HEK293 (cell line): ENCODE data around the gene PSAT1.

Experiments used
- BCL11B ChIP-seq: fragments of 450-650 bp; formaldehyde crosslinking; IDR thresholded peaks from 2 replicates; pipeline ENCODE4 v1.5.1; 2016; ENCODE audit warnings: low read depth, missing biosample characterization, missing genetic modification characterization
- HOXD13 ChIP-seq: sonication (generic); formaldehyde crosslinking; IDR thresholded peaks from 2 replicates; pipeline ENCODE4 v1.8.0; 2022; ENCODE audit warnings: missing genetic modification reagents, borderline replicate concordance
- KLF16 ChIP-seq: fragments of 450-650 bp; formaldehyde crosslinking; IDR thresholded peaks from 2 replicates; pipeline ENCODE4 v1.5.1; 2017; ENCODE audit warnings: missing biosample characterization, missing genetic modification characterization
- KLF7 ChIP-seq: fragments of 450-650 bp; formaldehyde crosslinking; IDR thresholded peaks from 2 replicates; pipeline ENCODE4 v1.5.1; 2016; ENCODE audit warnings: missing biosample characterization, missing genetic modification characterization, borderline replicate concordance
- KLF8 ChIP-seq: fragments of 450-650 bp; formaldehyde crosslinking; IDR thresholded peaks from 2 replicates; pipeline ENCODE4 v1.5.1; 2016; ENCODE audit warnings: missing biosample characterization, missing genetic modification characterization
- SCRT2 ChIP-seq: fragments of 450-650 bp; formaldehyde crosslinking; IDR thresholded peaks from 2 replicates; pipeline ENCODE4 v1.5.1; 2016; ENCODE audit warnings: missing biosample characterization, missing genetic modification characterization
- SETDB1 ChIP-seq: IDR thresholded peaks from one replicate; pipeline ENCODE4 v1.6.1; 2017; ENCODE audit warnings: mild to moderate bottlenecking, low read length, moderate library complexity, mixed read lengths; ENCODE audit not compliant: insufficient read length
- SP2 ChIP-seq: fragments of 450-650 bp; formaldehyde crosslinking; IDR thresholded peaks from 2 replicates; pipeline ENCODE4 v1.5.1; 2016; ENCODE audit warnings: missing biosample characterization, missing genetic modification characterization
- SP7 ChIP-seq: fragments of 450-650 bp; formaldehyde crosslinking; IDR thresholded peaks from 2 replicates; pipeline ENCODE4 v1.5.1; 2016; ENCODE audit warnings: missing biosample characterization, missing genetic modification characterization
- ZBTB20 ChIP-seq: fragments of 450-650 bp; formaldehyde crosslinking; IDR thresholded peaks from 2 replicates; pipeline ENCODE4 v1.5.1; 2016; ENCODE audit warnings: missing biosample characterization, missing genetic modification characterization
- ZFP3 ChIP-seq: fragments of 450-650 bp; formaldehyde crosslinking; IDR thresholded peaks from 2 replicates; pipeline ENCODE4 v1.5.1; 2016; ENCODE audit warnings: low read depth, missing biosample characterization, missing genetic modification characterization
- ZFP69B ChIP-seq: fragments of 450-650 bp; formaldehyde crosslinking; IDR thresholded peaks from 2 replicates; pipeline ENCODE4 v1.5.1; 2016; ENCODE audit warnings: missing biosample characterization, missing genetic modification characterization
- ZIC2 ChIP-seq: fragments of 450-650 bp; formaldehyde crosslinking; IDR thresholded peaks from 2 replicates; pipeline ENCODE4 v1.5.1; 2016; ENCODE audit warnings: missing biosample characterization, missing genetic modification characterization
- ZNF10 ChIP-seq: fragments of 450-650 bp; formaldehyde crosslinking; IDR thresholded peaks from 2 replicates; pipeline ENCODE4 v1.5.1; 2017; ENCODE audit warnings: missing biosample characterization, missing genetic modification characterization
- ZNF121 ChIP-seq: fragments of 450-650 bp; formaldehyde crosslinking; IDR thresholded peaks from 2 replicates; pipeline ENCODE4 v1.5.1; 2016; ENCODE audit warnings: missing biosample characterization, missing genetic modification characterization
- ZNF146 ChIP-seq: fragments of 450-650 bp; formaldehyde crosslinking; IDR thresholded peaks from 2 replicates; pipeline ENCODE4 v1.5.1; 2016; ENCODE audit warnings: missing biosample characterization, missing genetic modification characterization
- ZNF354C ChIP-seq: fragments of 450-650 bp; formaldehyde crosslinking; IDR thresholded peaks from 2 replicates; pipeline ENCODE4 v1.5.1; 2016; ENCODE audit warnings: missing biosample characterization, missing genetic modification characterization, low read depth, borderline replicate concordance
- ZNF391 ChIP-seq: fragments of 450-650 bp; formaldehyde crosslinking; IDR thresholded peaks from 2 replicates; pipeline ENCODE4 v1.5.1; 2016; ENCODE audit warnings: low read depth, missing biosample characterization, missing genetic modification characterization, borderline replicate concordance
- ZNF560 ChIP-seq: fragments of 450-650 bp; formaldehyde crosslinking; IDR thresholded peaks from 2 replicates; pipeline ENCODE4 v1.5.1; 2017; ENCODE audit warnings: missing biosample characterization, missing genetic modification characterization, borderline replicate concordance
- ZNF585B ChIP-seq: fragments of 450-650 bp; formaldehyde crosslinking; IDR thresholded peaks from 2 replicates; pipeline ENCODE4 v1.5.1; 2016; ENCODE audit warnings: missing biosample characterization, missing genetic modification characterization
- ZNF621 ChIP-seq: fragments of 450-650 bp; formaldehyde crosslinking; IDR thresholded peaks from 2 replicates; pipeline ENCODE4 v1.5.1; 2017; ENCODE audit warnings: missing biosample characterization, missing genetic modification characterization
- ZNF660 ChIP-seq: fragments of 450-650 bp; IDR thresholded peaks from 2 replicates; pipeline ENCODE4 v1.5.1; 2018; ENCODE audit warnings: missing biosample characterization, mild to moderate bottlenecking, missing genetic modification characterization
- ZNF76 ChIP-seq: fragments of 450-650 bp; formaldehyde crosslinking; IDR thresholded peaks from 2 replicates; pipeline ENCODE4; 2016; ENCODE audit warnings: low read depth, missing biosample characterization, missing genetic modification characterization, borderline replicate concordance
- ZNF837 ChIP-seq: fragments of 450-650 bp; formaldehyde crosslinking; IDR thresholded peaks from 2 replicates; pipeline ENCODE4 v1.5.1; 2016; ENCODE audit warnings: missing biosample characterization, missing genetic modification characterization
- TF ChIP-seq, protein P1 (sequence below): fragments of 450-650 bp; formaldehyde crosslinking; IDR thresholded peaks from 2 replicates; pipeline ENCODE4 v1.5.1; 2016; ENCODE audit warnings: missing biosample characterization, missing genetic modification characterization, low read depth
- TF ChIP-seq, protein P2 (sequence below): fragments of 450-650 bp; formaldehyde crosslinking; IDR thresholded peaks from 2 replicates; pipeline ENCODE4 v1.5.1; 2016; ENCODE audit warnings: missing biosample characterization, missing genetic modification characterization
- TF ChIP-seq, protein P3 (sequence below): fragments of 450-650 bp; formaldehyde crosslinking; IDR thresholded peaks from 2 replicates; pipeline ENCODE4 v1.5.1; 2016; ENCODE audit warnings: missing biosample characterization, missing genetic modification characterization, borderline replicate concordance
- TF ChIP-seq, protein P4 (sequence below): fragments of 450-650 bp; formaldehyde crosslinking; optimal IDR thresholded peaks from 2 replicates; pipeline ENCODE3; 2016; ENCODE audit warnings: missing biosample characterization, mild to moderate bottlenecking, missing genetic modification characterization
- TF ChIP-seq, protein P5 (sequence below): fragments of 450-650 bp; formaldehyde crosslinking; IDR thresholded peaks from 2 replicates; pipeline ENCODE4 v1.5.1; 2016; ENCODE audit warnings: missing biosample characterization, missing genetic modification characterization

The PSAT1 gene

DNA sequence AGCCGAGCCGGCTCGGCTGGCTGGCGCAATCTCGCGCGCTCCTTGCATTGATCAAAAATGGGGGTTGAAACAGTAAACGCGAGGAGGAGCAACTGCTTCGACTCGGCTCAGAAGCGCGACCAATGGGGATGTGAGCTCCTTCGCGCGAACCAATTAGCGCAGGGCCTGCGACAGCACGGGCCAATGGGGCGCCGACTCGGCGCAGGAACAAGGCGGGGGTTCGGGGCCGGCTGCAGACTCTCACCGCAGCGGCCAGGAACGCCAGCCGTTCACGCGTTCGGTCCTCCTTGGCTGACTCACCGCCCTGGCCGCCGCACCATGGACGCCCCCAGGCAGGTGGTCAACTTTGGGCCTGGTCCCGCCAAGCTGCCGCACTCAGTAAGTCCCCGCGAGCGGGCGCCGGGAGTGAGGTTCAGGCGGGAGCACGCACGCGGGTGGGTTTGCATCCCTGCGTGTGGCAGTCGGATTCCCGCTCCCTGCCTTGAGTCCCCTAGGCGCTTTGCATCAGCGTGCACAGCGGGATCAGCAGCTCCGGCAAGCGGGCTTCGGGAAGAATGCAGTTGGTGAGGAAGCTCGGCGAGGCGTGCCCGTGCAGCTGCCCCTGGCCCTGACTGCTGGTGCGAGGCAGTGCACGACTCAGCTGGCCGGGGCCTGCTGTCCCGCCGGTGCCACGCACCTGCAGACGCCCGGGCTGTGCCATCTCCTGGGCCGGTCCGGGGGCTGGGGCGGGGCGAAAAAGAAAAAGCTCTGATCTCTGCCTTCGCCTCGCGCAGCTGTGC, at the start of gene PSAT1 (continued):
- peak; percentile 73 for TF ChIP-seq ZIC2 (tag by site-specific recombination)
- TF ChIP-seq ZNF10 (tag by site-specific recombination): peak; percentile 18; the same call in 1 of the 2 replicates
- no peak for TF ChIP-seq BCL11B
- TF ChIP-seq SETDB1: no peak
- TF ChIP-seq KLF8 (tag by site-specific recombination): peak; percentile 37; the same call in 1 of the 2 replicates
- no peak for TF ChIP-seq ZNF354C
- TF ChIP-seq ZBTB20 (tag by site-specific recombination): peak; percentile 52; the same call in 1 of the 2 replicates
- TF ChIP-seq ZNF837 (tag by site-specific recombination): no peak
- peak; percentile 35 for TF ChIP-seq SP7
- TF ChIP-seq, protein P1, sequence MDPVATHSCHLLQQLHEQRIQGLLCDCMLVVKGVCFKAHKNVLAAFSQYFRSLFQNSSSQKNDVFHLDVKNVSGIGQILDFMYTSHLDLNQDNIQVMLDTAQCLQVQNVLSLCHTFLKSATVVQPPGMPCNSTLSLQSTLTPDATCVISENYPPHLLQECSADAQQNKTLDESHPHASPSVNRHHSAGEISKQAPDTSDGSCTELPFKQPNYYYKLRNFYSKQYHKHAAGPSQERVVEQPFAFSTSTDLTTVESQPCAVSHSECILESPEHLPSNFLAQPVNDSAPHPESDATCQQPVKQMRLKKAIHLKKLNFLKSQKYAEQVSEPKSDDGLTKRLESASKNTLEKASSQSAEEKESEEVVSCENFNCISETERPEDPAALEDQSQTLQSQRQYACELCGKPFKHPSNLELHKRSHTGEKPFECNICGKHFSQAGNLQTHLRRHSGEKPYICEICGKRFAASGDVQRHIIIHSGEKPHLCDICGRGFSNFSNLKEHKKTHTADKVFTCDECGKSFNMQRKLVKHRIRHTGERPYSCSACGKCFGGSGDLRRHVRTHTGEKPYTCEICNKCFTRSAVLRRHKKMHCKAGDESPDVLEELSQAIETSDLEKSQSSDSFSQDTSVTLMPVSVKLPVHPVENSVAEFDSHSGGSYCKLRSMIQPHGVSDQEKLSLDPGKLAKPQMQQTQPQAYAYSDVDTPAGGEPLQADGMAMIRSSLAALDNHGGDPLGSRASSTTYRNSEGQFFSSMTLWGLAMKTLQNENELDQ (tag by site-specific recombination): no peak
- 0 out of 2 replicates have a peak, but pooled peaks have one; percentile 25 for TF ChIP-seq ZNF121 (tag by site-specific recombination)
- TF ChIP-seq KLF16 (tag by site-specific recombination): 0 out of 2 replicates have a peak, but pooled peaks have one; percentile 40
- TF ChIP-seq, protein P2, sequence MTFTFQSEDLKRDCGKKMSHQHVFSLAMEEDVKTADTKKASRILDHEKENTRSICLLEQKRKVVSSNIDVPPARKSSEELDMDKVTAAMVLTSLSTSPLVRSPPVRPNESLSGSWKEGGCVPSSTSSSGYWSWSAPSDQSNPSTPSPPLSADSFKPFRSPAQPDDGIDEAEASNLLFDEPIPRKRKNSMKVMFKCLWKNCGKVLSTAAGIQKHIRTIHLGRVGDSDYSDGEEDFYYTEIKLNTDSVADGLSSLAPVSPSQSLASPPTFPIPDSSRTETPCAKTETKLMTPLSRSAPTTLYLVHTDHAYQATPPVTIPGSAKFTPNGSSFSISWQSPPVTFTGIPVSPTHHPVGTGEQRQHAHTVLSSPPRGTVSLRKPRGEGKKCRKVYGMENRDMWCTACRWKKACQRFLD (tag by site-specific recombination): no peak
- no peak for TF ChIP-seq ZNF76 (tag by site-specific recombination)
- TF ChIP-seq, protein P3, sequence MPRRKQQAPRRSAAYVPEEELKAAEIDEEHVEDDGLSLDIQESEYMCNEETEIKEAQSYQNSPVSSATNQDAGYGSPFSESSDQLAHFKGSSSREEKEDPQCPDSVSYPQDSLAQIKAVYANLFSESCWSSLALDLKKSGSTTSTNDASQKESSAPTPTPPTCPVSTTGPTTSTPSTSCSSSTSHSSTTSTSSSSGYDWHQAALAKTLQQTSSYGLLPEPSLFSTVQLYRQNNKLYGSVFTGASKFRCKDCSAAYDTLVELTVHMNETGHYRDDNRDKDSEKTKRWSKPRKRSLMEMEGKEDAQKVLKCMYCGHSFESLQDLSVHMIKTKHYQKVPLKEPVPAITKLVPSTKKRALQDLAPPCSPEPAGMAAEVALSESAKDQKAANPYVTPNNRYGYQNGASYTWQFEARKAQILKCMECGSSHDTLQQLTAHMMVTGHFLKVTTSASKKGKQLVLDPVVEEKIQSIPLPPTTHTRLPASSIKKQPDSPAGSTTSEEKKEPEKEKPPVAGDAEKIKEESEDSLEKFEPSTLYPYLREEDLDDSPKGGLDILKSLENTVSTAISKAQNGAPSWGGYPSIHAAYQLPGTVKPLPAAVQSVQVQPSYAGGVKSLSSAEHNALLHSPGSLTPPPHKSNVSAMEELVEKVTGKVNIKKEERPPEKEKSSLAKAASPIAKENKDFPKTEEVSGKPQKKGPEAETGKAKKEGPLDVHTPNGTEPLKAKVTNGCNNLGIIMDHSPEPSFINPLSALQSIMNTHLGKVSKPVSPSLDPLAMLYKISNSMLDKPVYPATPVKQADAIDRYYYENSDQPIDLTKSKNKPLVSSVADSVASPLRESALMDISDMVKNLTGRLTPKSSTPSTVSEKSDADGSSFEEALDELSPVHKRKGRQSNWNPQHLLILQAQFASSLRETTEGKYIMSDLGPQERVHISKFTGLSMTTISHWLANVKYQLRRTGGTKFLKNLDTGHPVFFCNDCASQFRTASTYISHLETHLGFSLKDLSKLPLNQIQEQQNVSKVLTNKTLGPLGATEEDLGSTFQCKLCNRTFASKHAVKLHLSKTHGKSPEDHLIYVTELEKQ (tag by site-specific recombination): no peak
- no peak for TF ChIP-seq ZNF621 (tag by site-specific recombination)
- peak; percentile 91 for TF ChIP-seq SP2
- TF ChIP-seq, protein P4, sequence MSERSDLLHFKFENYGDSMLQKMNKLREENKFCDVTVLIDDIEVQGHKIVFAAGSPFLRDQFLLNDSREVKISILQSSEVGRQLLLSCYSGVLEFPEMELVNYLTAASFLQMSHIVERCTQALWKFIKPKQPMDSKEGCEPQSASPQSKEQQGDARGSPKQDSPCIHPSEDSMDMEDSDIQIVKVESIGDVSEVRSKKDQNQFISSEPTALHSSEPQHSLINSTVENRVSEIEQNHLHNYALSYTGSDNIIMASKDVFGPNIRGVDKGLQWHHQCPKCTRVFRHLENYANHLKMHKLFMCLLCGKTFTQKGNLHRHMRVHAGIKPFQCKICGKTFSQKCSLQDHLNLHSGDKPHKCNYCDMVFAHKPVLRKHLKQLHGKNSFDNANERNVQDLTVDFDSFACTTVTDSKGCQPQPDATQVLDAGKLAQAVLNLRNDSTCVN (tag by site-specific recombination): peak; percentile 96
- no peak for TF ChIP-seq KLF7 (tag by site-specific recombination)
- no peak for TF ChIP-seq ZFP69B (tag by site-specific recombination)
- peak; percentile 21 for TF ChIP-seq ZNF660
- no peak for TF ChIP-seq ZFP3 (tag by site-specific recombination)
- TF ChIP-seq, protein P5, sequence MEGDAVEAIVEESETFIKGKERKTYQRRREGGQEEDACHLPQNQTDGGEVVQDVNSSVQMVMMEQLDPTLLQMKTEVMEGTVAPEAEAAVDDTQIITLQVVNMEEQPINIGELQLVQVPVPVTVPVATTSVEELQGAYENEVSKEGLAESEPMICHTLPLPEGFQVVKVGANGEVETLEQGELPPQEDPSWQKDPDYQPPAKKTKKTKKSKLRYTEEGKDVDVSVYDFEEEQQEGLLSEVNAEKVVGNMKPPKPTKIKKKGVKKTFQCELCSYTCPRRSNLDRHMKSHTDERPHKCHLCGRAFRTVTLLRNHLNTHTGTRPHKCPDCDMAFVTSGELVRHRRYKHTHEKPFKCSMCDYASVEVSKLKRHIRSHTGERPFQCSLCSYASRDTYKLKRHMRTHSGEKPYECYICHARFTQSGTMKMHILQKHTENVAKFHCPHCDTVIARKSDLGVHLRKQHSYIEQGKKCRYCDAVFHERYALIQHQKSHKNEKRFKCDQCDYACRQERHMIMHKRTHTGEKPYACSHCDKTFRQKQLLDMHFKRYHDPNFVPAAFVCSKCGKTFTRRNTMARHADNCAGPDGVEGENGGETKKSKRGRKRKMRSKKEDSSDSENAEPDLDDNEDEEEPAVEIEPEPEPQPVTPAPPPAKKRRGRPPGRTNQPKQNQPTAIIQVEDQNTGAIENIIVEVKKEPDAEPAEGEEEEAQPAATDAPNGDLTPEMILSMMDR (tag by site-specific recombination): peak; percentile 82
- TF ChIP-seq ZNF585B: no peak
- TF ChIP-seq HOXD13 (CRISPR knock-in tag): peak; percentile 75; the same call in 1 of the 2 replicates
- TF ChIP-seq ZNF146: no peak
- TF ChIP-seq SCRT2 (tag by site-specific recombination): no peak
- TF ChIP-seq ZNF560: no peak
- TF ChIP-seq ZNF391 (tag by site-specific recombination): 0 out of 2 replicates have a peak, but pooled peaks have one; percentile 32
